HCT116 (cell line): ENCODE measurements around the gene SYNPO2L.

Source experiments
- CEBPB ChIP-seq: IDR thresholded peaks from 2 replicates; pipeline ENCODE4 v1.6.1; 2012; ENCODE audit warnings: low read depth
- POLR2A ChIP-seq: IDR thresholded peaks from 2 replicates; pipeline ENCODE4 v1.7.0; 2011; ENCODE audit warnings: borderline replicate concordance; ENCODE audit not compliant: insufficient read depth, insufficient read length; ENCODE audit errors: extremely low read depth
- ZNF274 ChIP-seq: fragments of 200-500 bp; sonication (Bioruptor generic); IDR thresholded peaks from 2 replicates; pipeline ENCODE4 v1.6.1; 2014; ENCODE audit warnings: mild to moderate bottlenecking, low read depth, low read length, inconsistent platforms
- TF ChIP-seq, protein P1 (sequence below), 3 experiments: fragments of 200-600 bp in 1 of 3; sonication (generic) in 1 of 3; IDR thresholded peaks in 2 of 3; conservative IDR thresholded peaks in 1 of 3; 2 replicates each; pipeline ENCODE4 v1.5.1; 2012 to 2017; ENCODE audit warnings: low read depth in 2 of 3, low read length in 2 of 3, antibody characterized with exemption in 1 of 3, borderline replicate concordance in 1 of 3, control low read depth in 1 of 3, mild to moderate bottlenecking in 1 of 3, mixed read lengths in 1 of 3, mixed run types in 1 of 3, moderate library complexity in 1 of 3; ENCODE audit not compliant: insufficient read depth in 1 of 3

DNA sequence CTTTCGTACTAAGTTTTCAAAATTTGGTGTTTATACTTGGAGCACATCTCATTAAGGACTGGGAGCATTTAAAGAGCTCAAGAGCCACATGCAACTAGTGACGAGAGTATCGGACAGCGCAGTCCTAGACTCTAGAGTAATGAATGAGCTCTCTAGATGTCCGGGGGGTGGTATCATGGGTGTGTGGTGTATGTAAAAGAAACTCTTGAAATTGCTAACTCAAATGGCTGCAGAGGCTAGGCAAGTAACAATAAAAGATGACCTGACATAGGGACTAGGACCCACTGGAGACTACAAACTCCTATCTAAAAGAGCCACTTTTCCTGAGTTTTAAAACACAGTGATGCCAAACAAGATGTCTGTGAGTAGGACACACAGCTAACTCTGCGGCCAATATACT lies 28.5 kb downstream of the SYNPO2L start:
- TF ChIP-seq, protein P1, sequence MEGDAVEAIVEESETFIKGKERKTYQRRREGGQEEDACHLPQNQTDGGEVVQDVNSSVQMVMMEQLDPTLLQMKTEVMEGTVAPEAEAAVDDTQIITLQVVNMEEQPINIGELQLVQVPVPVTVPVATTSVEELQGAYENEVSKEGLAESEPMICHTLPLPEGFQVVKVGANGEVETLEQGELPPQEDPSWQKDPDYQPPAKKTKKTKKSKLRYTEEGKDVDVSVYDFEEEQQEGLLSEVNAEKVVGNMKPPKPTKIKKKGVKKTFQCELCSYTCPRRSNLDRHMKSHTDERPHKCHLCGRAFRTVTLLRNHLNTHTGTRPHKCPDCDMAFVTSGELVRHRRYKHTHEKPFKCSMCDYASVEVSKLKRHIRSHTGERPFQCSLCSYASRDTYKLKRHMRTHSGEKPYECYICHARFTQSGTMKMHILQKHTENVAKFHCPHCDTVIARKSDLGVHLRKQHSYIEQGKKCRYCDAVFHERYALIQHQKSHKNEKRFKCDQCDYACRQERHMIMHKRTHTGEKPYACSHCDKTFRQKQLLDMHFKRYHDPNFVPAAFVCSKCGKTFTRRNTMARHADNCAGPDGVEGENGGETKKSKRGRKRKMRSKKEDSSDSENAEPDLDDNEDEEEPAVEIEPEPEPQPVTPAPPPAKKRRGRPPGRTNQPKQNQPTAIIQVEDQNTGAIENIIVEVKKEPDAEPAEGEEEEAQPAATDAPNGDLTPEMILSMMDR (IDR thresholded peaks at IDR 0.05 in 2 of 3, conservative IDR thresholded peaks at IDR 0.05 in 1 of 3; ENCODE audit: borderline replicate concordance in 1 of 3, insufficient read depth in 1 of 3, low read depth in 2 of 3, low read length in 2 of 3): no peak
- no peak for TF ChIP-seq POLR2A
- TF ChIP-seq ZNF274: no peak
- no peak for TF ChIP-seq CEBPB
